ENCODE results near the gene CCDC174.

The CCDC174 gene

DNA sequence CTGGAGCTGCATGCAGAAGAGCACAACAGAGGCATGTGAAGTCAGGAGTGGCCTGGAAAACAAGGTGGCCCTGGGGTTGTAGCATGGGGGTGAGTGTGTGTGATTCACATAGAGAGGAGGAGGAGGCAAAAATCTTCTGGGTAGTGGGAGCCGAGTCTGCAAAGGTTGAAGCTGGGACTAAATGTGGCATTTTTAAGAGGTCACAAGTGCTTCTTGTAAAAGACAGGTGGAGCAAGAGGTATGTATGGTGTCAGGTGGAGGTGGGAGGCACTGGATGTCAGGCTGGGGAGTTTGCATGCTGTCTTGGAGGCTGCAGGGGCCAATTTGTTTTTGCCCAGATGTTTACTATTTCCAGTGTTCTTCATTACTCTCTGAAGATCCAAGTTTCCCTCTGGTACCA lies 65.7 kb downstream of the CCDC174 start:
- H2AK5ac ChIP-seq (ENCODE audit: low read depth, low read length), result no peak overlapping the region
- no peak overlapping the region for H3K9ac ChIP-seq (ENCODE audit: low read depth, low read length, poor library complexity)
- no peak for DNase-seq (ENCODE audit: low spot score)
- H4K8ac ChIP-seq (ENCODE audit: low read depth, low read length), result no peak overlapping the region
- H3K23ac ChIP-seq (ENCODE audit: low read depth, low read length, poor library complexity), result no peak overlapping the region
- no peak overlapping the region for H4K91ac ChIP-seq (ENCODE audit: low read depth, low read length, poor library complexity)
- no peak overlapping the region for H3K18ac ChIP-seq (ENCODE audit: low read length)
- H3K27ac ChIP-seq (replicated peaks; ENCODE audit: low read length), result no peak overlapping the region
- peaks cover 0 to 3% (median 0%) of the 10 kb centered on the region in 3 experiments for H3K27me3 ChIP-seq (ENCODE audit: control insufficient read depth in 3 of 3, insufficient read depth in 3 of 3, low read depth in 1 of 3, low read length in 3 of 3)
- no peak overlapping the region for H3K4me2 ChIP-seq (ENCODE audit: insufficient read depth, low read length, poor library complexity, severe bottlenecking)
- no peaks in the 10 kb centered on the region for H3K4me1 ChIP-seq (ENCODE audit: control insufficient read depth in 2 of 2, insufficient read depth in 1 of 2, low read depth in 1 of 2, low read length in 2 of 2)
- H3K4me3 ChIP-seq (ENCODE audit: low read length in 2 of 2), result no peak overlapping the region
- H2BK12ac ChIP-seq (ENCODE audit: low read length), result no peak overlapping the region
- no CpG with 5 or more reads among the region's 1 CpG for WGBS, 2 donors (ENCODE audit: extremely low coverage in 2 of 2, insufficient read length in 2 of 2, insufficient replicate concordance in 1 of 2)
- no peaks in the 10 kb centered on the region for H3K36me3 ChIP-seq (replicated peaks in 1 of 2; ENCODE audit: control insufficient read depth in 2 of 2, insufficient read depth in 2 of 2, low read length in 2 of 2)
- no peaks in the 10 kb centered on the region for H3K79me1 ChIP-seq (ENCODE audit: low read depth, low read length)
- H2BK5ac ChIP-seq (ENCODE audit: low read length), result no peak overlapping the region
- H2BK15ac ChIP-seq (ENCODE audit: low read length), result no peak overlapping the region
- H2AFZ ChIP-seq (ENCODE audit: low read length), result no peak overlapping the region
- no peak overlapping the region for H3K4ac ChIP-seq (ENCODE audit: low read length)
- no peaks in the 10 kb centered on the region for H3K9me3 ChIP-seq (replicated peaks in 1 of 2; ENCODE audit: control insufficient read depth in 2 of 2, insufficient read depth in 1 of 2, low read depth in 1 of 2, low read length in 2 of 2)
- no peak overlapping the region for H3K14ac ChIP-seq (ENCODE audit: low read length)
- H2BK120ac ChIP-seq (ENCODE audit: low read depth, low read length), result no peak overlapping the region

DNA sequence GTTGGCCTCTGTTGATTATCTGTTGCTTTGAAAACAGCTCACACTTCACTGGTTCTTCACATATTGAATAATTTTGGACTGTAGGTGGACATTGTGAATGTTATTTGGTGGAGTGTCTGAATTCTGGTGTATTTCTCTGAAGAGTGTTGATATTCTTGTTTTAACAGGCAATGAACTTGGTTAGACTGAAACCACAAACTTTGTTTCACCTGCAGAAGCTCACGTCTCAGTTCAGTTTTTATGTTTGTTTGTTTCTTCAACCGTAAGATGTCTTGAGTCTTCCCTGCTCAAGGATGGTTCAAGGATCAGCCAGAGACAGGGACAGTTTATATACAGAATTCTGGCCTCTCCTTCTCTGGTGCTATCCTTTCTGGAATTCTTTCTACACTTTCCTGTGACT lies 67.0 kb downstream of the CCDC174 start:
- WGBS, 2 donors (ENCODE audit: extremely low coverage in 2 of 2, insufficient read length in 2 of 2, insufficient replicate concordance in 1 of 2), result no CpG with 5 or more reads among the region's 2 CpGs
- no peak overlapping the region for H2BK15ac ChIP-seq (ENCODE audit: low read length)
- no peak overlapping the region for H3K9ac ChIP-seq (ENCODE audit: low read depth, low read length, poor library complexity)

DNA sequence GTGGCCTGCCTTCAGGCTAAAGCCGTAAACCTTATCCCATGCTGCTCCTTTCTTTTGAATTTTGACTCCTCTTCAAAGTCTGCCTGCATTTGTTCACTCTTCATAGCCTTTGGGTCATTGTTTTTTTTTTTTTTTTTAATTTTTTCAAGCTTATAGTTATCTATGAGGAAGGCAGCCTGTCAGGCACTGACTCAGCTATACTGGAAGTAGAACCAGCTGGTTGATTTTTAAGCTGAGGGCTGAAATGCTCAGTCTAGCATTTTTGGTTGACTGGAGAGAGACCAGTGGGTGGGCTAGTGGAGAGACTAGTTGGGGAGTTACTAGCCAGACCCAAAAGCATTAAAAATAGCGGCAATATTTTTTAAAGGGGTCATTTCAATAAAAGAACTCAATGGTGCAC lies 67.4 kb downstream of the CCDC174 start:
- Histone ChIP-seq H2BK15ac (ENCODE audit: low read length) (no peak overlapping the region), H3K36me3 (replicated peaks in 1 of 2; ENCODE audit: control insufficient read depth in 2 of 2, insufficient read depth in 2 of 2, low read length in 2 of 2) (no peaks in the 10 kb centered on the region), H3K4me2 (ENCODE audit: insufficient read depth, low read length, poor library complexity, severe bottlenecking) (no peak overlapping the region), H3K23ac (ENCODE audit: low read depth, low read length, poor library complexity) (no peak overlapping the region), H3K9me3 (replicated peaks in 1 of 2; ENCODE audit: control insufficient read depth in 2 of 2, insufficient read depth in 1 of 2, low read depth in 1 of 2, low read length in 2 of 2) (no peaks in the 10 kb centered on the region), H3K27me3 (ENCODE audit: control insufficient read depth in 3 of 3, insufficient read depth in 3 of 3, low read depth in 1 of 3, low read length in 3 of 3) (peaks cover 0 to 3% (median 0%) of the 10 kb centered on the region in 3 experiments), H3K9ac (ENCODE audit: low read depth, low read length, poor library complexity) (no peak overlapping the region), H3K27ac (replicated peaks; ENCODE audit: low read length) (no peak overlapping the region), H2BK120ac (ENCODE audit: low read depth, low read length) (no peak overlapping the region), H2AFZ (ENCODE audit: low read length) (no peak overlapping the region), H3K79me1 (ENCODE audit: low read depth, low read length) (no peaks in the 10 kb centered on the region), H3K18ac (ENCODE audit: low read length) (no peak overlapping the region), H3K4ac (ENCODE audit: low read length) (no peak overlapping the region), H3K14ac (ENCODE audit: low read length) (no peak overlapping the region), H3K4me3 (ENCODE audit: low read length in 2 of 2) (no peak overlapping the region), H4K8ac (ENCODE audit: low read depth, low read length) (no peak overlapping the region), H2BK12ac (ENCODE audit: low read length) (no peak overlapping the region), H2BK5ac (ENCODE audit: low read length) (no peak overlapping the region), H4K91ac (ENCODE audit: low read depth, low read length, poor library complexity) (no peak overlapping the region), H2AK5ac (ENCODE audit: low read depth, low read length) (no peak overlapping the region), H3K4me1 (ENCODE audit: control insufficient read depth in 2 of 2, insufficient read depth in 1 of 2, low read depth in 1 of 2, low read length in 2 of 2) (no peaks in the 10 kb centered on the region)
- no peak for DNase-seq (ENCODE audit: low spot score)
- no CpG with 5 or more reads among the region's 2 CpGs for WGBS, 2 donors (ENCODE audit: extremely low coverage in 2 of 2, insufficient read length in 2 of 2, insufficient replicate concordance in 1 of 2)

More for the DNA sequence above, 67.0 kb downstream of the CCDC174 start:
- peaks cover 0 to 3% (median 0%) of the 10 kb centered on the region in 3 experiments for H3K27me3 ChIP-seq (ENCODE audit: control insufficient read depth in 3 of 3, insufficient read depth in 3 of 3, low read depth in 1 of 3, low read length in 3 of 3)
- no peak overlapping the region for H2AK5ac ChIP-seq (ENCODE audit: low read depth, low read length)
- no peak for DNase-seq (ENCODE audit: low spot score)
- no peak overlapping the region for H2AFZ ChIP-seq (ENCODE audit: low read length)
- H3K9me3 ChIP-seq (replicated peaks in 1 of 2; ENCODE audit: control insufficient read depth in 2 of 2, insufficient read depth in 1 of 2, low read depth in 1 of 2, low read length in 2 of 2), result no peaks in the 10 kb centered on the region
- no peak overlapping the region for H2BK120ac ChIP-seq (ENCODE audit: low read depth, low read length)
- no peaks in the 10 kb centered on the region for H3K4me1 ChIP-seq (ENCODE audit: control insufficient read depth in 2 of 2, insufficient read depth in 1 of 2, low read depth in 1 of 2, low read length in 2 of 2)
- no peak overlapping the region for H4K91ac ChIP-seq (ENCODE audit: low read depth, low read length, poor library complexity)
- no peak overlapping the region for H3K14ac ChIP-seq (ENCODE audit: low read length)
- no peak overlapping the region for H3K18ac ChIP-seq (ENCODE audit: low read length)
- H3K4ac ChIP-seq (ENCODE audit: low read length), result no peak overlapping the region
- H3K23ac ChIP-seq (ENCODE audit: low read depth, low read length, poor library complexity), result no peak overlapping the region
- no peaks in the 10 kb centered on the region for H3K36me3 ChIP-seq (replicated peaks in 1 of 2; ENCODE audit: control insufficient read depth in 2 of 2, insufficient read depth in 2 of 2, low read length in 2 of 2)
- H3K4me2 ChIP-seq (ENCODE audit: insufficient read depth, low read length, poor library complexity, severe bottlenecking), result no peak overlapping the region
- no peak overlapping the region for H3K27ac ChIP-seq (replicated peaks; ENCODE audit: low read length)
- H4K8ac ChIP-seq (ENCODE audit: low read depth, low read length), result no peak overlapping the region
- no peak overlapping the region for H3K4me3 ChIP-seq (ENCODE audit: low read length in 2 of 2)
- no peak overlapping the region for H2BK12ac ChIP-seq (ENCODE audit: low read length)
- H2BK5ac ChIP-seq (ENCODE audit: low read length), result no peak overlapping the region
- no peaks in the 10 kb centered on the region for H3K79me1 ChIP-seq (ENCODE audit: low read depth, low read length)

DNA sequence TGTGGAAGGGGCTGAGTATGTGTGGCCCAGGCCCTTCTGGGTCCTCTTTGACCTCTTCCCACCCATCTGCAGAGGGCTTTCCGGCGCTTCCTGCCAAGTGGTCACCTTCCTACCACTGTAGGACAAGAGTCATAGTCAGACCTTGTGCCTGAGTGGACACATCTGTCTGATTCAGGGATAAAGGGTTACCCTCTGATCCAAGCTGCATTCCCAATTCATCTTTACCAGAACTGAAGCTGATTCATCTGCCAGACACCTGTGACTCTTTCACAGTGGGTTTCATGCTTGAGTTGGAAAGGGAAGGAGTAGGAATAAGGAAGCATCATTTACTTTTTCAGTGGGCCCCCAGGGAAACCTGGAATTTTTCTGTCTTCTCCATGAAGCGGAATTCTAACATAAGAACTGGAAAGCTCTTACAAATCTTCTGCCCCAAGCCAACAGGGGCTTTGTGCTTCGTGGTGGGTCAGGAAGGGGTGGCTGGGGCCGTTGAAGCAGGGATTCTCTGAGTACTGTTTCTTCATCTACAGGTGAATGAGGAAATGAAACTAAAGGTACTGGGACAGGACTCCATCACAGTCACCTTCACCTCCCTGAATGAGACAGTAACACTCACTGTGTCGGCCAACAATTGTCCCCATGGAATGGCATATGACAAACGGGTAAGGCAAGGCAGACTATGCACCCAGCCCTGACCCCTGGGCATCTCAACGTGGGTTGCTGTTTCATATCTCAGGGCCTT lies 69.7 kb downstream of the CCDC174 start:
- Histone ChIP-seq H3K9me3 (replicated peaks in 1 of 2; ENCODE audit: control insufficient read depth in 2 of 2, insufficient read depth in 1 of 2, low read depth in 1 of 2, low read length in 2 of 2) (no peaks in the 10 kb centered on the region), H3K4me3 (ENCODE audit: low read length in 2 of 2) (no peak overlapping the region), H3K27ac (replicated peaks; ENCODE audit: low read length) (no peak overlapping the region), H3K4me2 (ENCODE audit: insufficient read depth, low read length, poor library complexity, severe bottlenecking) (no peak overlapping the region), H3K23ac (ENCODE audit: low read depth, low read length, poor library complexity) (no peak overlapping the region), H3K27me3 (ENCODE audit: control insufficient read depth in 3 of 3, insufficient read depth in 3 of 3, low read depth in 1 of 3, low read length in 3 of 3) (peaks cover 0 to 3% (median 0%) of the 10 kb centered on the region in 3 experiments), H3K79me1 (ENCODE audit: low read depth, low read length) (no peaks in the 10 kb centered on the region), H3K36me3 (replicated peaks in 1 of 2; ENCODE audit: control insufficient read depth in 2 of 2, insufficient read depth in 2 of 2, low read length in 2 of 2) (no peaks in the 10 kb centered on the region), H2AFZ (ENCODE audit: low read length) (no peak overlapping the region), H2AK5ac (ENCODE audit: low read depth, low read length) (no peak overlapping the region), H3K14ac (ENCODE audit: low read length) (no peak overlapping the region), H2BK5ac (ENCODE audit: low read length) (no peak overlapping the region), H3K4me1 (ENCODE audit: control insufficient read depth in 2 of 2, insufficient read depth in 1 of 2, low read depth in 1 of 2, low read length in 2 of 2) (peaks cover 2 to 9% of the 10 kb centered on the region in 2 donors), H4K91ac (ENCODE audit: low read depth, low read length, poor library complexity) (no peak overlapping the region), H4K8ac (ENCODE audit: low read depth, low read length) (no peak overlapping the region), H3K9ac (ENCODE audit: low read depth, low read length, poor library complexity) (no peak overlapping the region), H3K18ac (ENCODE audit: low read length) (no peak overlapping the region), H2BK120ac (ENCODE audit: low read depth, low read length) (no peak overlapping the region), H2BK12ac (ENCODE audit: low read length) (no peak overlapping the region), H3K4ac (ENCODE audit: low read length) (no peak overlapping the region), H2BK15ac (ENCODE audit: low read length) (no peak overlapping the region)
- no CpG with 5 or more reads among the region's 8 CpGs for WGBS, 2 donors (ENCODE audit: extremely low coverage in 2 of 2, insufficient read length in 2 of 2, insufficient replicate concordance in 1 of 2)
- DNase-seq (ENCODE audit: low spot score), result no peak

All from neuronal stem cell (in vitro differentiated cells).